NCI-H510A treated with DMSO at 0.1 percent for 48 hours (cell line): ENCODE data around the gene LRRC18.

Source experiments
- DNase-seq: peaks from one replicate; lab custom pipeline; 2025; lab: John Stamatoyannopoulos, UW

Gene LRRC18

DNA sequence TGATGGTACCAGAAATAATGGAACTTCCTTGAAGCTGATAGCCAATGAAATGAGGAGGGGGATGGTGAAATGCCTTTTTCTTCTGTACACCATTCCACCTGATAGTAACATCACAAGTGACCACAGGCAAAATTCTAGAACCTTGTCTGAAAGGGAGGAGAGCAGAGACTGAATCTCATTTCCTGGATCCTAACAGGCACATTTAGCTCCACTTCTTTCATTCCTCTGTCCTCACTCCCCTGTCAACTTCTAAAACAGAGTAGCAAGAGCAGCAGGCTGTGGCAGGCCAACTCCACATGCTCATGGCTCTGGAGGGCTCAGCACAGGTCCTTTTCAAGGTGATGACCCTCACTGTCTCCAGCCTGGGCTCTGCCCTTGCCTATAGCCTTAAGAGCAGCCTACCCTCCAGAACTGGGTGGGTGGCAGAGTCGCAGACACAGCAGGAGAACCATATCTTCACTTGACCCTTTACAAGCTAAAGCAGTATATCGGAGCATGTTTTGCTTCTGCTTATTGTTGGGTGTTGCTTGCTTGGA is at the start of gene LRRC18:
TSS of gene LRRC18 (minus strand) at position 51 of the 536 bp plus-strand sequence. CDS start 25,685 bp downstream, outside the sequence.
- DNase-seq, result no peak

DNA sequence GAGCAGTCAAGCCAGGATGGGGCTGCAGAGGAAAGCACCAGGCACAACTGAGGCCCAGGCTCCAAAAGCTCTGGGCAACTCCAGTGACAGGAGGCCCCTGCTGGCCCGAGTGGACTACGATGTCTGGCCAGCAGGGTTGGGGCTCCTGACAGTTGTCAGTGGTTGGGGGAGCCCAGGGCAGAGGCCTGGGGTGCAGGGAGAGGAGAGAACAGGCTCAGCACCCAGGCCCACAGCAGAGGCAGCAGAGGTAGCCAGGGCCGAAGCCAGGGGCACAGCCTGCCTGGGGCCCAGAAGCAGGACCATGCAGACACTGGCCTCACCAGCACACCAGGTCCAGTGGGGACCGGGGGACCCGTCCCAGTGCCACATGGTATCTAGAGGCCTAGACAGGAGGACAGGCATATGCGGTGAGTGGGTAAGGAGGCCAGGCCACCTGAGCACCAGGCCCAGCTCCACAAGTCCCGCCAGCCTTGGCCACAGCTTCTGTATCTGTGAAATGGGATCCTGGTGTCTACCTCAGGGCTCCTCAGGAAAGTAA is 46.0 kb upstream of the LRRC18 start:
- DNase-seq, result no peak

DNA sequence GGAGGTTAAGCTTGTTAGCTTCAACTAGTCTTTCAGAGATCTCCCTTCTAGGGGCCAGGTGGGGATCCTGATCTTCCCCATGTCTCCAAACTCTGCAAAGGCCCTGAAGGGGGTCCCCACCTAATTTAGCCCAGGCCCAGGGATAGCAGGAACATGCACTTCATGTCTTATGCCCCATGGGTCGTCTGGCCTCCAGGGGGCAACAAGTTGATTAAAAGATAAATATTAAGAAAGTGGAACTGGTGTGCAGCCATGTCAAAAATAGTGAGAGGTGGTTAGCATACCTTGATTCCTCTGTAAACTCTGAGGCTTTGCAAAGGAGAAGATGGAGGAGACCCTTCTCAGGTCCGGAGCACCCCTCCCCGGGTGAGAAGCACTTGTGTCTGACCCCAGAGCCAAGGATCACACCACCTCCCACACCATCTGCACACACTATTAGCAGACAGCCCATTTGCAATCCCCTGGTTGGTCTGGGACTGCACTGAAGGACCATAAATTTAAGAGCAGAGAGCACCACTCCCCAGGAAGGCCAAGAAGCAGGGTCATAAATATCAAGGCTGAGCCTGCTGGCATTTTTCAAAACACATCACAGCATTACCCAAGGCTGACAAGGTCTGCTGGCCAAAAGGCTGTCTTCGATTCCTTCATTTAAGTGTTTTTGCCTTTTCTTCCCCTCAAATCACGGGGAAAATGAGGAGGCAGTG is 44.2 kb upstream of the LRRC18 start:
- DNase-seq, result no peak

DNA sequence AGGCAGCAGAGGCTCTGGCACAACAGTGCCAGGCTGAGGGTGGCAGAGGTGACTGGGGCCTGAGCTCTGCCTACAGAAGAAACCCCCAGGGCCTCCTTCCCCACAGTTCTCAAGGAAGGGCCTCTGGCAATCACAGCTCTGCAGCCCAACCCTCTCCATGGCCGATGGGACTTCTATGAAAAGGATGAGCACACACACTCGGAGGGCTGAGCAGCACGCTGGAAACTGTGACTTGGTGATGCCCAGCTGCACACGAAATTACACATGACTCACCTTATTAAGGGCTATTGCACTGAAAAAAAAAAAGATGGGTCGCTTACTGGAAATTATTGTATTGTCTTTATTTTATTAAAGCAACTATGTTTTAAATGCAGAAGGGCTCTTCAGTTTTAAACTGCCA is 42.9 kb upstream of the LRRC18 start:
- DNase-seq, result no peak

DNA sequence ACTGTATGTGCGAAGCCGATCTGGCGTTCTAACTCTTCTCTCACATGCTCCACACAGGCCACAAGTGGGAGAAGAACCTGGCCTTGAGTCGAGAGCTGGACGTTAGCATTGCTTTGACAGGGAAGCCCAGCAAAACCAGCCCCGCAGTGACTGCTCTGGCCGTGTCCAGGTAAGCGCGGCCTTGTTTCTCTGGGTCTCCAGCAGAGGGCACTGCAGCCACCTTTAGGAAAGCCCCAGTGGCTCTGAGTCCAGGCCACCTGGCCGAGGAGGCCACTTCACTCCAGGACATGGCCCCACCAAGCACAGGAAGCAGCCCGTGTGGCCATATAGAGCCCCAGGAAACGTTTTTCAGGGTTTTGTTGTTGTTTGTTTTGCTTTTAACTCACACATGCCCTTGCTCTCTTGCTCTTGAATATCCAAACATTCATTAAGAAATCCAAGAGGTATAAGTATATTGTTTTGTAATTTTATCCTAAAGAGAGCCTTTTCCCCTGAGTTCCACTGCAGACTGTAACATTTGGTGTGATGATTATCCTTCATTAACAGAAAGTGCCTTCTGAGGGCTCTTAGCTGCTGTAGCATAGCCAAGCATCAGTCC is 41.8 kb upstream of the LRRC18 start:
- DNase-seq, result peak; percentile 24

DNA sequence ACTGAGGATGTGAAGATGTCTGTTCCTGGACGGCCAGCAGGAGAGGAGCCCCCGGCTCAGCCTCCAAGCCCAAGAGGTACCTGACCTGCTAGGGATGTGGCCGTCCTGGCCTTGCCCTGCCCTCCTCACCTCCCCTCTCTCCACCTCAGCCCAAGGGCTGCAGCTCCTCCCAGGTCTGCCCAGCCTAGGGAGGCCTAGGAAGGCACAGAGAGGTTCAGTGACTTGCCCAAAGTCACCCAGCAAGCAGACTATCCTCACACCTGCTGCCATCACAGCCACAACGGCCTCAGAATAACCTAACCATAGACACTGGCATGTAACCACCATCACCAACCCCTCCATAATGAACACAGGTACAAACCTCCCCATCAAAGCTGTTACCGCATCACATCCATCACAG is 38.7 kb upstream of the LRRC18 start:
- DNase-seq, result no peak

DNA sequence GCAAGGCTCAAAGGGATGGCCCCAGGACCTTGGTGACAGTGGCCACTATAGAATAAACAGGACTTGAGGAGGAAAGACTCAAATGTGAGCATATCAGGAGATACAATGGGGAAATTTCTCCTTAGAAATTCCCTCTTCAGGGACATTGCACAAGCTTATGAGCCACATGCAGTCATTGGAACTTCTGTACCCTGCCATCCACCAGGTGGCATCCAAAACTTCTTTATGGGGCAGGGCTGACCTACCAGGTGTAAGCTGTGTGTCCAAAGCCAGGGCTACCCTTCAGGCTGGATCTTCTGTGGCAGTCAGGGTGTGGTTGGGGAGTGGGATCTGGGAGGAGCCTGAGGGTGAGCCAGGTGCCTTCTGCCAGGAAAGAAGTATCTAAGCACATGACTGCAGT is 36.6 kb upstream of the LRRC18 start:
- peak; percentile 20 for DNase-seq

DNA sequence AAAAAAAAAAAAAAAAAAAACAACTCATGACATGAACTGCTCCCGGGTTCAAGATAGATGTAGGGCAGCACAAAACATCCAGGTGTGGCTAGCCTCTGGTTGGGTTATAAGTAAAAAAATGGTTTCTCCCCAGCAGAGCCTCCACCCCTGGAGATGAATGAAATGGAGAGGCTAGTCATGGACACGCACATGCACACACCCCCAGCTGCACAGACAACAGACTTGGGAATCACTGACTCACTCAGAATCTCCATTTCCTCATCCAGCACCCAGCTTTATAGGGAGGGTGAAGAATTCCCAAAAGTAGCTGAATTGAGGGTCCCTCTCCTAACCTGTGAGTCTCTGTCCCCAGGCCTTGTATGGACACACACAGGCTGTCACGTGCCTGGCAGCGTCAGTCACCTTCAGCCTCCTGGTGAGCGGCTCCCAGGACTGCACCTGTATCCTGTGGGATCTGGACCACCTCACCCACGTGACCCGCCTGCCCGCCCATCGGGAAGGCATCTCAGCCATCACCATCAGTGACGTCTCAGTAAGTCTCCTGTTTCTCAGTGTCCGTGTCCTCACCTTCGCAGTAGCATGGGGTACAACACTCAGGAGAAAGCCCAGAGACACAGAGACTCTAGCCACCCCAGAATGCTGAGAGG is 35.0 kb upstream of the LRRC18 start:
- DNase-seq, result no peak

DNA sequence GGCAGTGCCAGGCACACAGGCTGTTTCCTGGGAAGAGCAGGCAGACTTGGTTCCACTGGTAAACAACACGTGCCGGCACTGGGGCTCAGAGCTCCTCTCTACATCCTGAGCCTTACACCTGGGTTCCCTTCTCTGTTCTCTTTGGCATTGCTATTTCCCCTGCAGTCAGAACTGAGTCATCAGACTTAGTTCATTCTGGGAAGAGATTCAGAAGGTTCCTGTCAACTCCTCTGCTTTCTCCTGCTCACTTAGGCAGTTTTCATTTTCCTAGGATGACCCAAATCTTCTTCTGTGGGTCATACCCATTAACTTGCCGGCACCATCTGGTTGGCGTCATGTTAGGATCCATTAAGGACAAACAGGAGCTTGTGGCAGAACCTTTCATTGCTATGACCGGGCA is 33.4 kb upstream of the LRRC18 start:
- no peak for DNase-seq

DNA sequence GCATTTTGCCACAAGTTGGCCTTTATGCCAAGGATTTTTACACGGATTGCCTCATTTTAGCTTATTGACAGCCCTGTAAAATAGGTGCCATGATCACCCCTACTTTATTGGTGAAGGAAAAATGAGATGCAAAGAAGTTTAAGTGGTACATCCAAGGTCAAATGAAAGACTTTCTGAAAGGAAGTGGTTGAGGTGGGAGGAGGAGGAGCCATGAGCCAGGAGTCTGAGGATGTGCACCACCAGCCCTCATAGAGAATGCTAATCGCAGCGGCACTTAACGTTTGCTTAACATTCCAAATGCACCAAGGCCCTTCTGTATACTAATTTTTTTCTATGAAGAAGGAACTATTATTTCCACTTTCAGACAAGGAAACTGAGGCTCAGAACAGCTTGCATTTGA is 31.0 kb upstream of the LRRC18 start:
- no peak for DNase-seq

DNA sequence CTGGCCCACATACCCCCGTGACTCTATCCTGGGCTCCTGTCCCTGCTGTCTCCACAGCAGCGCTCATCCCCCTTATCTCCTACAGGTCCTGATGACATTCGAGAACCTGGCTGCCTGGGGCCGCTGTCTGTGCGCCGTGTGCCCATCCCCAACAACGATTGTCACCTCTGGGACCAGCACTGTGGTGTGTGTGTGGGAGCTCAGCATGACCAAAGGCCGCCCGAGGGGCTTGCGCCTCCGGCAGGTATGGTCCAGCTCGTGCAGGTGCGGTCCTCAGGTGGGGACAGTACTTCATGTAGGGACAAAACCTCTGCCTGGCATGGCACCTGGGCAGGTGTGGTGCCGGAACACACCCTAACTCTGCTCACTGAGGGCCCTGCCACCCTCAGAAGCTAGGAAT is 30.4 kb upstream of the LRRC18 start:
- no peak for DNase-seq

DNA sequence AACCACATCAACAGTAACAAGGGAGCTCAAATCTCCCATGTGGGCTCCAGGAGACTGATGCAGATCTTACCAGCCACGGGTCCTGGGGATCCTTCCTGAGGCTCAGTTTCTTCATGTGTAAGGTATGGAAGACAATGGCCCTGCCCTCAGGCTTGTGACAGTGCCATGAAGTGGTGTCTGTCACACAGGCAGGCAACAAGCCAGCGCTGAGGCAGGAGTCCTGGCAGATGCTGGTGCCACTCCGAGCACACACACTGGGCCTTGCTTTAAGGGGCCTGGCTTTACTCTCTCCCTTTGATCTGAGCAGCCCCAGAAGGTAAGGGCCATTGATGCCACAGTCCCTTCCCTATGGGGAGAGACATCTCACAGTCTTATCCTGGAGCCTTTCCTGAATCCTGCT is 28.4 kb upstream of the LRRC18 start:
- no peak for DNase-seq

DNA sequence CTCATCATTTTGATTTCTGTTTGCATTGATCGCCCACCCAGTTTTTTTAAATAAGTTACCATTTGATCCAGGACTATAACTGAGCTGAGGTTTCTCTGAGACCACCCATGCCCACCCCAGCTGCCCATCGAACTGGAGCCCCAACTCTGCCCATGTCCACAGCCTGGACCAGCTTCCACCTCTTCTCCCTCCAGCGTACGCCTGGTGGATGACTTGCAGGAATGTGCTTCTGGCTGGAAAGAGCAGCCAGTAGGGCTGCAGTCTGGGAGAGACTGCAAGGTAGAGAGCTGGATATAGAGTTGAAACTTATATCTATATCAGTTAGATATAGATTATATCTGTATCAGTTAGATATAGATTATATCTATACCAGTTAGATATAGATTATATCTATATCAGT is 25.8 kb upstream of the LRRC18 start:
- DNase-seq, result no peak

DNA sequence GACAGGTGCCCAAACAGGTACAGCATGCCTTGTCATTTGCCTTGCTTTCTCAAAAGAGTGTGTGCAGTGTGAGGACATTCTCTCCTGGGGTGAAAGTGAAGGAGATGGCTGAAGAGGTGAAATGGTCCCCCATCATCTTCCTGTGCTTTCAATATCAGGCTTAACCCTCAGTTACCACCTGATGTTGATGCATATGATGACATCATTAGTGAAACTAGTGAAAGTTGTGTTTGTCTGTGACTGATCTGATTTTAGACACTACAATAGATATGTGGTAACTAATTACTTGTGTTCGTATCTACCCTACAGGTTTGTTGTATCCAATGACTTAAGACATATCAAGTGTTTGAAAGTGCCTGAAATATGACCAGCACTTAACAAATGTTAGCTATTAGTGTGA is 24.4 kb upstream of the LRRC18 start:
- no peak for DNase-seq

DNA sequence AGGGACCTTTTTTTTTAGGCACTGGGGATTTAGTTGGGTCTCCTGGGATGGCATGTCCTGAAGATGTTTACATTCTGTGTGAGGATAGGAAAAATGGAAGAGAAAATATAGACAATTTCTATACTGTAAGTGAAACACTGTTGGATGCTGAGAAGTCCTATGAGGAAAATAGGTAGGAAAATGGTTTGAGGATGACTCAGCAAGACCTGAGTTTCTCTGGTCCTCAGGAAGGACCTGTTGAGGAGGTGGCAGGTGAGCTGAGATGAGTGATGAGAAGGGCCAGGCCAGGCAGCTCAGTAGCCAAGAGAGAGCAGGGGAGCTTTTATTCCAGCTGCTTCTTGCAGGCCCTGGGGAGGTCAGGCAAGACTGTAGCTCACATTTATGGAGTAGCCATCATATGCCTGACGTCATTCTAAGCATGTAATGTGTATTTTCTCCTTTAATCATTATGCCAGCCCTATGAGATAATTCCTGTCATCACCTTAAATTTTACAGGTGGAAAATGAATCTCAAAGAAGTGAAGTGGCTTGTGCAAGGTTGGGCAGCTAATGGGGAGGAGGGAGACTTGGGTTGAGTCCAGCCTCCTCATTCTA is 19.1 kb upstream of the LRRC18 start:
- no peak for DNase-seq

DNA sequence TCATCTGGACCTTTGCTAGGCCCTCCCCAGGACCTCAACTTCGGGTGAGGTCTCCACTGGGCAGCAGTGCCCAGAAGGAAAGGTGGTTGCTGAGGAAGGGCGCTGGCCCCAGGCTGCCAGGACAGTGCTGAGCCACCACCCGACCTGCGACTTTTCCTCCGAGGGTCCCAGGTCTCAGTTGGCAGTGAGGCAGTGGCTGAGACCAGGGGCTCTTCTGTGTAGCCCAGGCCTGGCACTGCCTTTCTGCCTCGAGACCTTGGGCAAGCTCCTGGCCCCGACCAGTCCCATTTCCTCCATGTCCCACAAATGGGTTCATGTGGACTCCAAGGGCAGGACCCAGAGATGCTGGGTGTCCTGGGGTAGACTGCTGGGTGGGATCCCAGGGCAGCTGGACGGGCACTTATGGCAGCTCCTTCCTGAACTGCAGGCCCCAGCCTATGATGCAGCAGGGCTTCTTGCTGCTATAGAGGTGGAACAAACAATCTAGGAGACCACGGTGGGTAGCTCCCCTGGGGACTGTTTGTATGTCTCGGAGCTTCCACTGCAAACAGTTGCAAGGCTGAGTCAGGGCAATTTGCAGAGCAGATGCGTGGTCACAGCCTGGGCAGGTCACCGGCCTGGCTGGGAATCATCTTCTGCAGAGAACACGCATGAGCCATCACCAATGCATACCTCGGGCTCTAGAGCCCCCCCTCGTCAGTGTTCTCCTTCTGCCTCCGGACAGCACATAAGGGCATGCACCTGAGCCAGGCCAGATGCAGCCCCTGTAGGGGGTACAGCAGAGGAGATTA is 17.9 kb upstream of the LRRC18 start:
- no peak for DNase-seq

DNA sequence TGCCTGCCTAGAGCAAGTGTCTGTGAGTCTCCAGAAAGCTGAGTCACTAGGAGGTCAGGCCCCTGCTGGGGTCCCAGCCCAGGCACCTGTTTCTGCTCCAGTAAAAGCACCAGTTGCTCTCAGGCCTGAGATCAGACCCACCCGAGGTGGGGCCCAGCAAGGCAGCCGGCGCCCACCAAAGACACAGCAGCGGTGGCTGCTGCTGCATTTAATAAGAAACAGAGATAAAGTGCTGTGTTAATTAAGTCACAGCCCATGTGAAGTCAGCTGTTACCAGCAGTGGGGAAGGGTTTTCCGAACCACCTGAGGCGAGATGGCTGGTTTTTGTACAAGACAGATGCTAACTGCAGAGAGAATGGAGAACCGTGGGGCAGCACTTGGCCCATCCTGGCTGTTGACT is 12.1 kb upstream of the LRRC18 start:
- DNase-seq, result no peak

DNA sequence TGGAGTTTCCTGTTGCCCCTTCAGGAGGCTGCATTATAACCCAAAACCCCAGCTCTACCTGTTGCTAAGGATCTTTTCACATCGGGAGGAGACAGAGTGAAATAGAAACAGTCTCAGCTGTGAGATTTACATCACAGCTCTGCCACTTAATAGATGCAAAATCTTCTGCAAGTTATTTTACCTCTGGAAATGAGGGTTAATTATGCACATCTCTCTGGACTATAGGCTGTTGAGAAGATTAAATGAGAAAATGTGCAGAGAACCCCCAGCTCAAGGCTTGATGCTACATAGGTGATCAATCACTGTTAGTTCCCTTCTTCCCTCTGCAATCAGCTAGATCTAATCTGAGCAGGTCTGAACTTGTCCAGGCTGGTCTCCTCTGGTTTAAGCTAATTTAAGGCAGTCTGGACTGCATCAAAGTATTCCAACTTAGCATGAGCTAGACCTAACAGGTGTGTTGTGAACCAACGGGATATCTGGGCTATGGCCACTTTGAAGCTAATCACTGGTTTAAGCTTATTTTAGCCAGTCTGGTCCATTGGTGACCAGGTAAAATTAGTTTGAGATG is 8.9 kb upstream of the LRRC18 start:
- no peak for DNase-seq

DNA sequence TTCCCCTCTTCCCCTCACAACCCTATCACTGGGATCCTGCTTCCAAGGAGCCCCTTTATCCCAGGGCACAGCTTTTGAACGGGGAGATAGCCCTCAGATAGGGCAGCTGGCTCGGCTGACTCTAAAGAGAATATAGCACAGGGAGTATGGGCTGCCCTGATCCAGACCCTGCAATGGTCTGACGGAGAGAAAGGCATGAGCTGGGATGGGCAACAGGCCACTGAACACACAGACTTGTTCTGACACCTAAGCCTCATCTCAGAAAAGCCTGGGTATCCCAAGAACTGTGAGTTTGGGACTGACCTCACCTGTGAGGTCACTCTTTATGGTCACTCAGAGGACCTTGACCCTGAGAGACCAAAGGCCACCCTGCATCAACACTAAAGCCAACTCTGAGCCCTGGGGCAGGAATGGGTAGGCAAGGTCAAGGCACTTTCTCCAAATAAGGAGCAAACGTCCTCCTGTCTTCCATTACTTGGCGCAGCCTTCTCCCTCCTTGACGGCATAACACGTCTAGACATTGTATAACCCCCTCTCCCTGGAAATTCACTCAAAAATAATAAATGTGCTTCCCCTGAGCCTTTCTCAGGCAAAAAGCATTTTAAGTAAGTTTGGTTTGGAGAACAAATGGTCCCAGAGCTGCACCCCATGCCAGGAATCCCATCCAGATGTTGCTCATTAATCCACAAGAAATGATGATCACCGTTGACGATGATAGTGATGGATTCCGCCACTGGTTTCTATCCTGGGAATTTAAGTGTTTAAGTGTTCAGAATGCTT is 8.2 kb upstream of the LRRC18 start:
- DNase-seq, result no peak

DNA sequence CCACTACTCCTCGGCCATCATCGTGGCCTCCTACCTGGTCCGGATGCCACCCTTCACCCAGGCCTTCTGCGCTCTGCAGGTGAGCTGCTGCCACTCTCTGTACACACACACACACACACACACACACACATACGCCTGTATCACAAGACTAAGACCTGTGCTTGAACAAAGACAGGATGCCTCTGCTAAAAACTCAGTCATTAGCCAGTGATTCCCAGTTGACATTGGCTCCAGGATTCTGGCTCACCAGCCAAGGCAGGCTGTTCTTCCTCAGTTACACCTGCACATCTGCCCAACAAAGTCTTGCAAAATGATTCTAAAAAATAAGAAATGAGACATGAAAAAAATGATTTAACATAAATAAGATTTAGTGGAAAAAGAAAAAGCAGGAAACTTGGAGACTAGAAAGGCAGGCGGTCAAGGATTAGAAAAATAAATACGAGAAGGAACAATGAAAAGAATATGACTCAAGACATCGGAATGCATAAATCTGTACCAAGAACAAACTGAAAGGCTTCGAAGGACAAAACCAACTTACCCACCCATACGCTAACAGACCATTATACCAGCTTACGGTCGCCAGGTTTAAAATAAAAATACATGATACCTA is 7.4 kb upstream of the LRRC18 start:
- DNase-seq, result no peak
